ENCODE data around the gene PRKN.

Gene PRKN

GRCh38 chr6:162481938-162482337 is 245.6 kb downstream of the PRKN start:
- Histone ChIP-seq H3K27ac (no peak overlapping the region), H3K4me3 (no peak overlapping the region)

- no peak overlapping the region for H3K27ac ChIP-seq
- no peak overlapping the region for H3K4me3 ChIP-seq
Observed at GRCh38 chr6:162481320-162481719, 246.2 kb downstream of the PRKN start.

- no peak overlapping the region for H3K4me3 ChIP-seq
- no peak overlapping the region for H3K27ac ChIP-seq
Observed at GRCh38 chr6:162478192-162478671, 249.3 kb downstream of the PRKN start.

GRCh38 chr6:162474722-162475121 is 252.8 kb downstream of the PRKN start:
- H3K4me3 ChIP-seq = no peak overlapping the region
- H3K27ac ChIP-seq = no peak overlapping the region

GRCh38 chr6:162471842-162472241 is 255.7 kb downstream of the PRKN start:
- Histone ChIP-seq H3K4me3 (no peak overlapping the region), H3K27ac (no peak overlapping the region)

- Histone ChIP-seq H3K27ac (no peak overlapping the region), H3K4me3 (no peak overlapping the region)
Observed at GRCh38 chr6:162468326-162468725, 259.2 kb downstream of the PRKN start.

- Histone ChIP-seq H3K27ac (no peak overlapping the region), H3K4me3 (no peak overlapping the region)
Observed at GRCh38 chr6:162467679-162468078, 259.9 kb downstream of the PRKN start.

GRCh38 chr6:162463576-162463975 is 264.0 kb downstream of the PRKN start:
- H3K4me3 ChIP-seq = no peak overlapping the region
- no peak overlapping the region for H3K27ac ChIP-seq

GRCh38 chr6:162459985-162460384 is 267.6 kb downstream of the PRKN start:
- Histone ChIP-seq H3K27ac (no peak overlapping the region), H3K4me3 (no peak overlapping the region)

- Histone ChIP-seq H3K27ac (no peak overlapping the region), H3K4me3 (no peak overlapping the region)
Observed at GRCh38 chr6:162450358-162450757, 277.2 kb downstream of the PRKN start.

GRCh38 chr6:162448294-162448693 is 279.3 kb downstream of the PRKN start:
- Histone ChIP-seq H3K4me3 (no peak overlapping the region), H3K27ac (no peak overlapping the region)

- Histone ChIP-seq H3K4me3 (no peak overlapping the region), H3K27ac (no peak overlapping the region)
Observed at GRCh38 chr6:162443101-162443500, 284.5 kb downstream of the PRKN start.

GRCh38 chr6:162442687-162443086 is 284.9 kb downstream of the PRKN start:
- Histone ChIP-seq H3K27ac (no peak overlapping the region), H3K4me3 (no peak overlapping the region)

GRCh38 chr6:162441991-162442390 is 285.6 kb downstream of the PRKN start:
- no peak overlapping the region for H3K4me3 ChIP-seq
- H3K27ac ChIP-seq = no peak overlapping the region

- Histone ChIP-seq H3K4me3 (no peak overlapping the region), H3K27ac (no peak overlapping the region)
Observed at GRCh38 chr6:162438980-162439379, 288.6 kb downstream of the PRKN start.

GRCh38 chr6:162435071-162435470 is 292.5 kb downstream of the PRKN start:
- H3K4me3 ChIP-seq = no peak overlapping the region
- H3K27ac ChIP-seq = no peak overlapping the region

- Histone ChIP-seq H3K4me3 (no peak overlapping the region), H3K27ac (no peak overlapping the region)
Observed at GRCh38 chr6:162421004-162421403, 306.6 kb downstream of the PRKN start.

GRCh38 chr6:162416831-162417537 is 310.6 kb downstream of the PRKN start:
- H3K27ac ChIP-seq = no peak overlapping the region
- no peak overlapping the region for H3K4me3 ChIP-seq

- Histone ChIP-seq H3K4me3 (no peak overlapping the region), H3K27ac (no peak overlapping the region)
Observed at GRCh38 chr6:162416307-162416706, 311.3 kb downstream of the PRKN start.

- no peak overlapping the region for H3K4me3 ChIP-seq
- H3K27ac ChIP-seq = no peak overlapping the region
Observed at GRCh38 chr6:162409741-162410691, 317.6 kb downstream of the PRKN start.
